ENCODE results near the gene CBFB.

GRCh38 chr16:67028696-67029253, at the start of gene CBFB:
- TF ChIP-seq GATA2 (IDR thresholded peaks at IDR 0.05; ENCODE audit: low read depth, low read length) = no peak; the same call in 1 of the 2 replicates
- no peak for TF ChIP-seq GATA3 (IDR thresholded peaks at IDR 0.05; ENCODE audit: low read depth, low read length)
